ENCODE results near the gene INTS3. TPM values are rescaled to one million over a fixed set of nuclear protein-coding genes. Genes with fewer than 3 reads are reported as not detected.

INTS3 gene
- total RNA-seq, 4 donors from 2014 or later, result 35.9 to 70.1 (median 61.3) TPM

GRCh38 chr1:153775458-153776327 lies 47.8 kb downstream of the INTS3 start:
- peak overlapping the region; percentile 86 to 88 for H3K27ac ChIP-seq
- no peaks in the 10 kb centered on the region for H3K9me3 ChIP-seq
- peaks cover 0 to 8% of the 10 kb centered on the region in 2 donors for H3K4me1 ChIP-seq
- peak; percentile 78 to 86 for DNase-seq
- peak overlapping the region; percentile 54 to 77 for H3K4me3 ChIP-seq
- no peaks in the 10 kb centered on the region for H3K27me3 ChIP-seq
- TF ChIP-seq CTCF (IDR thresholded peaks at IDR 0.05) (peak in 1 of 4 experiments; percentile 14), POLR2A (IDR thresholded peaks at IDR 0.05) (peak; percentile 15 to 54)
- no peaks in the 10 kb centered on the region for H3K36me3 ChIP-seq
- intact Hi-C loops (cut with DNase I; ENCODE audit: low total_unique reads), result no loop called here

GRCh38 chr1:153776352-153776751 lies 48.5 kb downstream of the INTS3 start:
- Histone ChIP-seq H3K27ac (peak overlapping the region; percentile 86 to 88), H3K9me3 (no peaks in the 10 kb centered on the region), H3K4me1 (peaks cover 0 to 8% of the 10 kb centered on the region in 2 donors), H3K27me3 (no peaks in the 10 kb centered on the region), H3K36me3 (no peaks in the 10 kb centered on the region), H3K4me3 (peak overlapping the region; percentile 54 to 77)
- DNase-seq, result peak in 1 of 2 donors; percentile 35
- TF ChIP-seq CTCF (IDR thresholded peaks at IDR 0.05) (no peak), POLR2A (IDR thresholded peaks at IDR 0.05) (no peak)
- intact Hi-C loops (cut with DNase I; ENCODE audit: low total_unique reads), result no loop called here

- Histone ChIP-seq H3K4me1 (peaks cover 0 to 8% of the 10 kb centered on the region in 2 donors), H3K4me3 (no peak overlapping the region), H3K27ac (no peak overlapping the region), H3K36me3 (no peaks in the 10 kb centered on the region), H3K9me3 (no peaks in the 10 kb centered on the region), H3K27me3 (no peaks in the 10 kb centered on the region)
- intact Hi-C loops (cut with DNase I; ENCODE audit: low total_unique reads), result no loop called here
- DNase-seq, result no peak
- TF ChIP-seq CTCF (IDR thresholded peaks at IDR 0.05) (no peak), POLR2A (IDR thresholded peaks at IDR 0.05) (no peak)
Measured at GRCh38 chr1:153776845-153777370, 49.1 kb downstream of the INTS3 start.

- no peaks in the 10 kb centered on the region for H3K9me3 ChIP-seq
- DNase-seq, result peak in 1 of 2 donors; percentile 39
- TF ChIP-seq POLR2A (IDR thresholded peaks at IDR 0.05) (no peak), CTCF (IDR thresholded peaks at IDR 0.05) (no peak)
- H3K36me3 ChIP-seq, result no peaks in the 10 kb centered on the region
- H3K27ac ChIP-seq, result no peak overlapping the region
- no peak overlapping the region for H3K4me3 ChIP-seq
- no peaks in the 10 kb centered on the region for H3K27me3 ChIP-seq
- H3K4me1 ChIP-seq, result peaks cover 0 to 8% of the 10 kb centered on the region in 2 donors
- intact Hi-C loops (cut with DNase I; ENCODE audit: low total_unique reads), result no loop called here
Measured at GRCh38 chr1:153777648-153778047, 49.8 kb downstream of the INTS3 start.
